OCI-LY1 (cell line): ENCODE measurements around the gene DNAH12.

ENCODE experiments used
- H2AFZ ChIP-seq: fragments of 200-600 bp; sonication (generic), shearing (Covaris generic); 2 replicates; pipeline ENCODE4 v1.6.0; 2014; ENCODE audit warnings: antibody characterized with exemption, mild to moderate bottlenecking, low read length
- H3F3A ChIP-seq: fragments of 200-600 bp; sonication (generic), shearing (Covaris generic); 2 replicates; pipeline ENCODE4 v1.6.0; 2014; ENCODE audit warnings: mild to moderate bottlenecking, antibody characterized with exemption, low read length, moderate library complexity; ENCODE audit not compliant: insufficient read depth
- H3K27ac ChIP-seq: fragments of 200-600 bp; sonication (generic); 2 replicates; pipeline ENCODE4 v1.5.1; 2014; ENCODE audit warnings: low read length, mixed run types, mild to moderate bottlenecking, low read depth; ENCODE audit not compliant: poor library complexity, severe bottlenecking
- H3K27me3 ChIP-seq: fragments of 200-600 bp; sonication (generic); 2 replicates; pipeline ENCODE4 v1.6.0; 2014; ENCODE audit warnings: antibody characterized with exemption, mild to moderate bottlenecking, low read length, moderate library complexity; ENCODE audit not compliant: insufficient read depth
- H3K36me3 ChIP-seq: fragments of 200-600 bp; sonication (generic); 2 replicates; pipeline ENCODE4 v1.6.1; 2014; ENCODE audit warnings: mild to moderate bottlenecking, antibody characterized with exemption, low read length, moderate library complexity, mixed read lengths; ENCODE audit not compliant: insufficient read depth
- H3K4me1 ChIP-seq: fragments of 200-600 bp; sonication (generic); 2 replicates; pipeline ENCODE4 v1.5.1; 2014; ENCODE audit warnings: mild to moderate bottlenecking, low read length, moderate library complexity; ENCODE audit not compliant: insufficient read depth, severe bottlenecking
- H3K4me2 ChIP-seq: fragments of 200-600 bp; sonication (generic), shearing (Covaris generic); 2 replicates; pipeline ENCODE4 v1.6.1; 2014; ENCODE audit warnings: low read length
- H3K4me3 ChIP-seq: fragments of 200-600 bp; sonication (generic); 2 replicates; pipeline ENCODE4 v1.5.1; 2014; ENCODE audit warnings: low read length, low read depth, mild to moderate bottlenecking, mixed read lengths; ENCODE audit not compliant: poor library complexity, severe bottlenecking
- H3K79me2 ChIP-seq: fragments of 200-600 bp; shearing (Covaris generic); 2 replicates; pipeline ENCODE4 v1.6.1; 2016; ENCODE audit warnings: mixed run types, low read length, mixed read lengths; ENCODE audit not compliant: insufficient read depth
- H3K9ac ChIP-seq: fragments of 200-600 bp; sonication (generic), shearing (Covaris generic); 2 replicates; pipeline ENCODE4 v1.6.1; 2014; ENCODE audit warnings: mild to moderate bottlenecking, low read length, mixed read lengths
- H3K9me2 ChIP-seq: fragments of 200-600 bp; sonication (generic), shearing (Covaris generic); 2 replicates; pipeline ENCODE4 v1.6.1; 2014; ENCODE audit warnings: low read depth, mild to moderate bottlenecking, low read length, mixed read lengths
- H3K9me3 ChIP-seq: fragments of 200-600 bp; shearing (Covaris generic); 2 replicates; pipeline ENCODE4 v1.6.1; 2014; ENCODE audit warnings: low read length, mixed read lengths
- H4K20me1 ChIP-seq: fragments of 200-600 bp; sonication (generic), shearing (Covaris generic); 2 replicates; pipeline ENCODE4 v1.6.0; 2016; ENCODE audit warnings: mild to moderate bottlenecking, low read length; ENCODE audit not compliant: insufficient read depth
- CTCF ChIP-seq: fragments of 200-600 bp; sonication (generic), shearing (Covaris generic); IDR thresholded peaks from 2 replicates; pipeline ENCODE4 v1.5.1; 2017; ENCODE audit warnings: mild to moderate bottlenecking, antibody characterized with exemption, low read length, moderate library complexity, mixed read lengths
- EZH2 ChIP-seq: fragments of 200-600 bp; sonication (generic), shearing (Covaris generic); IDR thresholded peaks from 2 replicates; pipeline ENCODE4 v1.8.0; 2017; ENCODE audit warnings: borderline replicate concordance, mixed run types, mild to moderate bottlenecking, antibody characterized with exemption, low read length, moderate library complexity, mixed read lengths

Gene DNAH12

GRCh38 chr3:57292159-57292896 lies 251.8 kb downstream of the DNAH12 start, which contains the start of gene ASB14:
TSS of gene ASB14 (minus strand) at chr3:57292685. CDS start at chr3:57292033, 652 bp downstream.
- no peak for TF ChIP-seq CTCF
- no peak for TF ChIP-seq EZH2
- no peak within 1 kb of the TSS for H3K9ac ChIP-seq
- no peak within 1 kb of the TSS for H3K27ac ChIP-seq
- no peaks in the 10 kb centered on the region for H3K36me3 ChIP-seq
- no peaks in the 10 kb centered on the region for H3K27me3 ChIP-seq
- no peaks in the 10 kb centered on the region for H3K79me2 ChIP-seq
- no peak within 1 kb of the TSS for H3K4me2 ChIP-seq
- no peak within 1 kb of the TSS for H2AFZ ChIP-seq
- H3K9me3 ChIP-seq = no peaks in the 10 kb centered on the region
- no peak within 1 kb of the TSS for H3K4me3 ChIP-seq
- no peaks in the 10 kb centered on the region for H3F3A ChIP-seq
- H4K20me1 ChIP-seq = no peaks in the 10 kb centered on the region
- H3K9me2 ChIP-seq = no peaks in the 10 kb centered on the region
- no peaks in the 10 kb centered on the region for H3K4me1 ChIP-seq

GRCh38 chr3:57288403-57288802 lies 255.7 kb downstream of the DNAH12 start:
- H3K27ac ChIP-seq = no peak overlapping the region
- no peaks in the 10 kb centered on the region for H4K20me1 ChIP-seq
- TF ChIP-seq CTCF = no peak
- H3K79me2 ChIP-seq = no peaks in the 10 kb centered on the region
- 0 out of 2 replicates have a peak, but pooled peaks cover 4% of the 10 kb centered on the region for H3K9me3 ChIP-seq
- H2AFZ ChIP-seq = no peak overlapping the region
- H3K27me3 ChIP-seq = no peaks in the 10 kb centered on the region
- H3K9ac ChIP-seq = no peak overlapping the region
- H3K9me2 ChIP-seq = no peaks in the 10 kb centered on the region
- no peaks in the 10 kb centered on the region for H3F3A ChIP-seq
- no peak overlapping the region for H3K4me2 ChIP-seq
- no peaks in the 10 kb centered on the region for H3K36me3 ChIP-seq
- no peaks in the 10 kb centered on the region for H3K4me1 ChIP-seq
- no peak overlapping the region for H3K4me3 ChIP-seq

GRCh38 chr3:57287205-57287604 lies 256.9 kb downstream of the DNAH12 start:
- Histone ChIP-seq H3K4me1 (no peaks in the 10 kb centered on the region), H3K27ac (no peak overlapping the region), H3K4me3 (no peak overlapping the region), H3K36me3 (no peaks in the 10 kb centered on the region), H3K4me2 (no peak overlapping the region), H4K20me1 (no peaks in the 10 kb centered on the region), H3F3A (no peaks in the 10 kb centered on the region), H2AFZ (no peak overlapping the region), H3K9me3 (0 out of 2 replicates have a peak, but pooled peaks cover 4% of the 10 kb centered on the region), H3K9me2 (no peaks in the 10 kb centered on the region), H3K27me3 (no peaks in the 10 kb centered on the region), H3K79me2 (no peaks in the 10 kb centered on the region), H3K9ac (no peak overlapping the region)
- no peak for TF ChIP-seq CTCF
- no peak for TF ChIP-seq EZH2
